ENCODE measurements around the gene BRD1.
"Not testable (repeated sequence)": the region's sequence is repeated elsewhere in the genome, so short reads cannot be mapped to it uniquely, and the experiment has no call there.

BRD1 gene

GRCh38 chr22:49786976-49787706 is 40.5 kb downstream of the BRD1 start:
- in situ Hi-C loops (cut with HindIII; ENCODE audit: low sequenced_read_pairs) = no loop called here

- in situ Hi-C loops (cut with HindIII; ENCODE audit: low sequenced_read_pairs) = no loop called here
Measured at GRCh38 chr22:49785841-49786471, 41.7 kb downstream of the BRD1 start.

GRCh38 chr22:49785046-49785521 is 42.6 kb downstream of the BRD1 start:
- in situ Hi-C loops (cut with HindIII; ENCODE audit: low sequenced_read_pairs) = no loop called here

- in situ Hi-C loops (cut with HindIII; ENCODE audit: low sequenced_read_pairs) = no loop called here
Measured at GRCh38 chr22:49784630-49784971, 43.1 kb downstream of the BRD1 start.

- in situ Hi-C loops (cut with HindIII; ENCODE audit: low sequenced_read_pairs) = no loop called here
Measured at GRCh38 chr22:49783926-49784629, 43.6 kb downstream of the BRD1 start.

GRCh38 chr22:49783036-49783746 is 44.5 kb downstream of the BRD1 start:
- in situ Hi-C loops (cut with HindIII; ENCODE audit: low sequenced_read_pairs) = no loop called here

GRCh38 chr22:49781886-49782285 is 45.8 kb downstream of the BRD1 start:
- in situ Hi-C loops (cut with HindIII; ENCODE audit: low sequenced_read_pairs) = not testable (repeated sequence)

GRCh38 chr22:49781289-49781782 is 46.3 kb downstream of the BRD1 start:
- in situ Hi-C loops (cut with HindIII; ENCODE audit: low sequenced_read_pairs) = no loop called here

- in situ Hi-C loops (cut with HindIII; ENCODE audit: low sequenced_read_pairs) = no loop called here
Measured at GRCh38 chr22:49780698-49781288, 46.9 kb downstream of the BRD1 start.

- in situ Hi-C loops (cut with HindIII; ENCODE audit: low sequenced_read_pairs) = no loop called here
Measured at GRCh38 chr22:49779853-49780697, 47.6 kb downstream of the BRD1 start.

- in situ Hi-C loops (cut with HindIII; ENCODE audit: low sequenced_read_pairs) = no loop called here
Measured at GRCh38 chr22:49779211-49779610, 48.5 kb downstream of the BRD1 start.

- in situ Hi-C loops (cut with HindIII; ENCODE audit: low sequenced_read_pairs) = no loop called here
Measured at GRCh38 chr22:49777569-49778249, 50.0 kb downstream of the BRD1 start.

GRCh38 chr22:49776891-49777290 is 50.8 kb downstream of the BRD1 start:
- in situ Hi-C loops (cut with HindIII; ENCODE audit: low sequenced_read_pairs) = no loop called here

GRCh38 chr22:49775867-49776511 is 51.7 kb downstream of the BRD1 start:
- in situ Hi-C loops (cut with HindIII; ENCODE audit: low sequenced_read_pairs) = no loop called here

- in situ Hi-C loops (cut with HindIII; ENCODE audit: low sequenced_read_pairs) = no loop called here
Measured at GRCh38 chr22:49775191-49775866, 52.3 kb downstream of the BRD1 start.

- in situ Hi-C loops (cut with HindIII; ENCODE audit: low sequenced_read_pairs) = no loop called here
Measured at GRCh38 chr22:49774499-49775151, 53.0 kb downstream of the BRD1 start.

GRCh38 chr22:49774046-49774445 is 53.6 kb downstream of the BRD1 start:
- in situ Hi-C loops (cut with HindIII; ENCODE audit: low sequenced_read_pairs) = no loop called here

GRCh38 chr22:49773531-49773930 is 54.1 kb downstream of the BRD1 start:
- in situ Hi-C loops (cut with HindIII; ENCODE audit: low sequenced_read_pairs) = no loop called here

Data from endothelial cell of hepatic sinusoid (primary cell).